CD1c-positive myeloid dendritic cell (primary cell): ENCODE data around the gene VSIR.

Experiments
- DNase-seq: peaks from one replicate; pipeline ENCODE4 v3.0.0-alpha.2; 2016; ENCODE audit errors: extremely low spot score

Gene VSIR

GRCh38 chr10:71713135-71714030 is 59.9 kb downstream of the VSIR start:
- peak; percentile 60 for DNase-seq

DNA sequence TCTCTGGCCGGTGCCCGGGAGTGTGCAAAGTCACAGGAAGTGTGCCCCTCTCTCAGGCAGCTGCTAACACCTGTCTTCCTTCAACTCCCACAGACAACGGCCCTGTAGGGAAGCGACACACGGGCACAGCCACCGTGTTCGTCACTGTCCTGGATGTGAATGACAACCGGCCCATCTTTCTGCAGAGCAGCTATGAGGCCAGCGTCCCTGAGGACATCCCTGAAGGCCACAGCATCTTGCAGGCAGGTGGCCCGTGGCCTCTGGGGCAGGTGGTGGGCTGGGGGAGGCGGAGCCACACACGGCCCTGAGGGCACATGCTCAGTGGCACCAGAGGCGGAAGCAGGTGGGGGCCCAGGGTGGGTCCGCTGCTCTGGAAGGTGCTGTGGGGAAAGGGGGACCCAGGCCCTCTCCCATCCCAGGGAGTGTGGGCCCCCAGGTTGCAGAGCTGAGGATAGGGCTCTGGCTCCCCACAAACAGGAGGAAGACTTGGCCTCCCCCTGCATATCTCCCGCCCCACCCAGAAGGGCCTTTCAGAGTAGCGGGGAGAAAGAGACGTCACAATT is 60.7 kb downstream of the VSIR start:
- DNase-seq: no peak

GRCh38 chr10:71712170-71712569 is 61.1 kb downstream of the VSIR start:
- no peak for DNase-seq

- DNase-seq: no peak
These were observed 62.2 kb downstream of the VSIR start for GRCh38 chr10:71711052-71711623.

- DNase-seq: no peak
These were observed 62.8 kb downstream of the VSIR start for GRCh38 chr10:71710519-71710918.

GRCh38 chr10:71708897-71709882 is 64.1 kb downstream of the VSIR start:
- no peak for DNase-seq

DNA sequence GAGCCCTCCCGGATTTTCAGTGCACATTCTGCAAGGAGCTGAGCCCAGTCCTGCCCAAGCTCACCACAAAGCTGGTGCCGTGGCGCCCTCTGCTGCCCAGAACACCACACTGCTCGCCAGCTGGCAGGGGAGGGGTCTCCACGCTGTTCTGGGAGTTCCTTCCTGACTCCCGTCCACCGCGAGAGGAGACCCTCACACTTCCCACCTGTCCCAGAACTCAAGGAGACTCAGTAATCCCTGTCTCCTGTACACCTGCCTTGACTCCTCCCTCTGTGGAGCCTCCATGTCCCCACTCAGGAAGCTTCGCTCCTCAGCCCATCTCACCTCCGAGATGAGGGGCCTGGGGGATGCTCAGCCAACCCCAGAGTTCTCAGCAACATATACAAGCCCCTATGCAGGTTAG is 65.0 kb downstream of the VSIR start:
- peak; percentile 60 for DNase-seq

GRCh38 chr10:71707240-71707789 is 66.0 kb downstream of the VSIR start:
- no peak for DNase-seq

DNA sequence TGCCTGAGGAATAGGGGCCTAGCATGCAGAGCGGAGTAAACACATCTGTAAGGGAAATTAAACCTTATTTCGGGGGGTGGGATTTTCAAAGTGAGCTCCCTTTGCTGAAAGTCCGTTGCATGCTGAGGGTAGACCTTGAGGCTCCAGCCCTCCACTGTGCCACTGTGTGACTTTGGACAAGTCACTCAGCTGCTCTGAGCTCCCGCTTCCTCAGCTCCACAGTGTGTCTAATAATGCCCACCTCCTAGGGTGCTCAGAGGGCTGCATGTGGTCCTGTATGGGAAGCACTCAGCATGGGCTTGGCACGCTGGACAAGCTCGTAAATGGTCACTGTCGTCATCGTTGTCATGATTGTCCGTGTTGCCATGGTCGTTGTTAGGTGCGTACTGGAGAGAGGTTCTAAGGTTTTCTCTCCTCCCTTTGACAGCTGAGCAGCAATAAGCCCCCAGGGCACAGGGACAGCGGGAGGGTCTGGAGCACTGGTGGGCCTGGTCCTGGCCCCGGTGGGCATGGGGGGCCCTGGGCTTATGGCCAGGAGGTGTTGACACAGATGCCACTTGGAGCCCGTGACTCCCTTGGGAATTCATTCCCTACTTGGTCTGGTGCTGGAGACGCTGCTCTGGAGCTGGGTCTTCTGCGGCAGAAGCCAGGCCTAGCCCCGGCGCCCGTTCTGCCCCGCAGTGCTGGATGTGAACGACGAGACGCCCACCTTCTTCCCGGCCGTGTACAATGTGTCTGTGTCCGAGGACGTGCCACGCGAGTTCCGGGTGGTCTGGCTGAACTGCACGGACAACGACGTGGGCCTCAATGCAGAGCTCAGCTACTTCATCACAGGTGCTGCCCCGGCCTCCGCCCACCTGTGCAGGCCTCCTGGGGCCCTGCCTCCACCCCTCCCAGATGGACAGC is 66.9 kb downstream of the VSIR start:
- no peak for DNase-seq

- no peak for DNase-seq
These were observed 67.7 kb downstream of the VSIR start for GRCh38 chr10:71705582-71705981.

- no peak for DNase-seq
These were observed 68.5 kb downstream of the VSIR start for GRCh38 chr10:71704816-71705215.

DNA sequence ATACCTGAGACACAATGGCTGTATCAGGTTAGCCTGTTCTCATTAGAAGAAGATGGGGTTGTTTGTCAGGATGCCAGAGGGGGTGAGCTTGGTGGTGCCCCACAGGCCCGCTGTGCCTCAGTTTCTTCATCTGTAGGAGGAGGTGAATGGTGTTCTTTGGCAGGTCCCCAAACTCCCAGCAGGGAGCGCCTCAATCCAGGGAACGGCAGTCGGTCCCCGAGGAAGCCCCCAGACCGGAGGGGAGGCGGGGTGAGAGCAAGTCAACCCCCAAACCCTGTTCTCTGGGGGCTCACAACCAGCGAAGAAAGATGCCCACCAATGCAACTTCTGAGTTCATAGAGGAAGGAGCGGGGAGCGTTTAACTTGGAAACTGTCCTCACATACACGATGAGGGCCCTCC is 69.7 kb downstream of the VSIR start:
- DNase-seq: no peak

- no peak for DNase-seq
These were observed 71.7 kb downstream of the VSIR start for GRCh38 chr10:71701496-71702132.

GRCh38 chr10:71700731-71701368 is 72.5 kb downstream of the VSIR start:
- DNase-seq: no peak

DNA sequence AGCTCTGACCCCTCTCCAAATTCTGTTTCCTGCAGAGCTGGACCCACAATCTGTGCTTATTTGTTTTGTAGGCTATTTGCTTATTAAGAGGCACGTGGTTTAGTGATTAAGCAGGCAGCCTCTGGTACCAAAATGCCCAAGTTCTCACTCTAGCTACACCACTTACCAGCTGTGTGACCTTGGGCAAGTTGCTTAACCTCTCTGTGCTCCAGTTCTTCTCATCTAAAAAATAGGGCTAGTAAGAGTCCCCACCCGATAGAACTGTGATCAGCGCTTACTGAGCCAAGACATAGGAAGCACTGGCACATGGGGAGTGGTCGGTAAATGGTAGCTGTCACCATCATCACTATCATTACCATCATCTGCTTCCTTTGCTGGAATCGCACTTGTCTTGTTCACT is 74.6 kb downstream of the VSIR start:
- DNase-seq: no peak

- no peak for DNase-seq
These were observed 75.2 kb downstream of the VSIR start for GRCh38 chr10:71697938-71698709.
